Measurements from ENCODE around the gene CBX2.

The CBX2 gene

GRCh38 chr17:79826204-79826680 lies 48.3 kb downstream of the CBX2 start:
- H2AFZ ChIP-seq (ENCODE audit: low read depth, low read length) = no peak overlapping the region
- no peaks in the 10 kb centered on the region for H3K27me3 ChIP-seq (ENCODE audit: insufficient read depth, low read length)
- H3K4me1 ChIP-seq (ENCODE audit: insufficient read depth, low read length) = peaks cover 18% of the 10 kb centered on the region
- no peaks in the 10 kb centered on the region for H3K9me3 ChIP-seq (ENCODE audit: low read length)
- H3K4me3 ChIP-seq (ENCODE audit: low read length) = no peak overlapping the region
- H3K36me3 ChIP-seq (ENCODE audit: insufficient read depth, low read length) = no peaks in the 10 kb centered on the region

DNA sequence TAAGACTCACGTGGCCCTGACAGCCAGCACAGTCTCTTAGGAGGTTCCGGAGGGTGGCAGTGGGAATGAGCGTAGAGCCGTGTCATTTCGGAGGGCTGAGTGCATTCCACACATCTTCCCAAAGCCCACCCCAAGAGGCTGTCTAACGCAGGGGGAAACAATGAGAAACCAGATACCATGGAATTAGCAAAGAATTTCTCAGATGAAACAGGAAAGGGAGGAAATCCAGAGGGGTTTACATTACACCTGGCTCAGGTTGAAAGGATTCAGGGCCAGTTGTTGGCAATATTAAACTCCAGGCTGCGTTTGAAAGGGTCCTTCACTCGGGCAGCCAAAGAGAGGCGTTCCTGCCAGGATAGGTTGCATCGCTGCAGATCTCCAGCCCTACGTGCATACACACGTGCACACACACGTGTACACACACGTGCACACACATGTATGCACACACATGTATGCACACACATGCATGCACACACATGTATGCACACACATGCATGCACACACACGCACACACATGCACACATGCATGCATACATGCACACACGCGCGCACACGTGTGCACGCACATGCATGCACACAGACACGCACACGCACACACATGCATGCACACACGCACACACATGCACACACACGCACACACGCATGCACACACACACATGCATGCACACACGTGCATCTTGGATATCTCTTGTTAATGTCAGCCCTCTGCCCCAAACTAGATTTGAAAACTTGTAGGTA lies 49.1 kb downstream of the CBX2 start:
- H3K4me3 ChIP-seq (ENCODE audit: low read length) = no peak overlapping the region
- no peaks in the 10 kb centered on the region for H3K27me3 ChIP-seq (ENCODE audit: insufficient read depth, low read length)
- no peaks in the 10 kb centered on the region for H3K36me3 ChIP-seq (ENCODE audit: insufficient read depth, low read length)
- H3K4me1 ChIP-seq (ENCODE audit: insufficient read depth, low read length) = peaks cover 26% of the 10 kb centered on the region
- no peaks in the 10 kb centered on the region for H3K9me3 ChIP-seq (ENCODE audit: low read length)
- H2AFZ ChIP-seq (ENCODE audit: low read depth, low read length) = no peak overlapping the region

- Histone ChIP-seq H3K4me1 (ENCODE audit: insufficient read depth, low read length) (peaks cover 32% of the 10 kb centered on the region), H2AFZ (ENCODE audit: low read depth, low read length) (no peak overlapping the region), H3K9me3 (ENCODE audit: low read length) (no peaks in the 10 kb centered on the region), H3K4me3 (ENCODE audit: low read length) (no peak overlapping the region), H3K36me3 (ENCODE audit: insufficient read depth, low read length) (peaks cover 10% of the 10 kb centered on the region), H3K27me3 (ENCODE audit: insufficient read depth, low read length) (no peaks in the 10 kb centered on the region)
These were observed 51.1 kb downstream of the CBX2 start for GRCh38 chr17:79829004-79829403.

DNA sequence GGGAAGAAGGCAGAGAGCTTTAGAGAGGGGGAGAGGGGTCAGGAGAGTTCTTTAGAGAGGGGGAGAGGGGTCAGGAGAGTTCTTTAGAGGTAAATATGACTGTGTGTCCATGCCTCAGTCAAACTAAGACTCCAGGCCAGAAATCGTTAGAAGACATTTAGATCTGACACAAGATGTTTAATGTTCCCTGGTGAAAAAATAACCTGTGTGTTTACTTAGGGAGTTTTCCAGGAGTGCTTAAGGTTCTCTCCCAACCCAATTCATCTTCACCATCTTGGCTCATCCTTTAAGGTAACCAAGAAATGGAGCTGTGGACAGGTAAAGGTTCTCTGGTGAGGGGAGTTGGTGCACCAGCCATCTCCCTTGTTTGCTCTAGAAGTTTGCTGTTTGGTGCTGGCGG lies 51.5 kb downstream of the CBX2 start:
- Histone ChIP-seq H3K4me1 (ENCODE audit: insufficient read depth, low read length) (peaks cover 32% of the 10 kb centered on the region), H3K27me3 (ENCODE audit: insufficient read depth, low read length) (no peaks in the 10 kb centered on the region), H3K9me3 (ENCODE audit: low read length) (peaks cover 2% of the 10 kb centered on the region)

DNA sequence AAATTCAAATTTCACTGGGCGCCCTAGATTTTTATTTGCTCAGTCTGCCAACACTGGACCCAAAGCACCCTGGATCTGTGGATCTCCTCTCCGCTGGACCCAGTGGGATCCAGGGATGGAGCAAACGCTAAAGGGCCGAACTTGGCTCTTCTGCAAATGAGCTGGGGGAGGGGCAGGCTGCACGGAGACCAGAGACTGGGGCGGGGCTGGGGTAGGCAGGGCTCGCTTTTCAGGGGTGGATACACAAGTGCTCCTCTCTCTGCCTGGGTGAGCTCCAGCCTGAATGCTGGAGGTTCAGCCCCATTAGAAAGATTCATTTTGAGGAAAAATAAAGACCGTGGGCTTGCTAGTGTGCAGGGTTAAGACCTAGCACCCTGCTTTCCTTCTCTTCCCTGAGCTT lies 52.4 kb downstream of the CBX2 start:
- Histone ChIP-seq H3K9me3 (ENCODE audit: low read length) (peaks cover 9% of the 10 kb centered on the region), H3K36me3 (ENCODE audit: insufficient read depth, low read length) (peaks cover 23% of the 10 kb centered on the region), H2AFZ (ENCODE audit: low read depth, low read length) (no peak overlapping the region), H3K4me1 (ENCODE audit: insufficient read depth, low read length) (peaks cover 32% of the 10 kb centered on the region), H3K27me3 (ENCODE audit: insufficient read depth, low read length) (no peaks in the 10 kb centered on the region), H3K4me3 (ENCODE audit: low read length) (no peak overlapping the region)

More for the DNA sequence above, 51.5 kb downstream of the CBX2 start:
- no peak overlapping the region for H2AFZ ChIP-seq (ENCODE audit: low read depth, low read length)
- peaks cover 14% of the 10 kb centered on the region for H3K36me3 ChIP-seq (ENCODE audit: insufficient read depth, low read length)
- no peak overlapping the region for H3K4me3 ChIP-seq (ENCODE audit: low read length)

DNA sequence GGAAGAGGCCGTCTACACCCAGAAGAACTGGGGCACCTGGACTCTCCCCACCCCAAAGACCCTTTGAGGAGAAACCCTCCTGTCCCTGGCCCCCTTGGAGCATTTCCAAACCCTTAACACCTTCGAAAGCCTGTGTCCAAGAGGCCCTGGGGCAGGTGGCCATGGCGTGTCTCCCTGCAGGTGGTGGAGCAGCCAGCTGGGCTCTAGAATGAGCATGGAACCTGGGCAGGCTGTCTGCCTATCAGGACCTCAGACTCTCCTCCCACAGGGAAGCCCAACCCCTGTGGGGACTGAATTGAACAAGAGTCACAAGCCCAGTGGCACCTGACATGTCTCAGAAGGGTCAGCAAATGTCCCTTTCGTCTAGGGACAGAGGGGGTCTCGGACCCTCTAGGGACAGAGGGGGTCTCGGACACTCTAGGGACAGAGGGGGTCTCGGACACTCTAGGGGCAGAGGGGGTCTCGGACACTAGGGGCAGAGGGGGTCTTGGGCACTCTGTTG lies 52.9 kb downstream of the CBX2 start:
- Histone ChIP-seq H3K27me3 (ENCODE audit: insufficient read depth, low read length) (no peaks in the 10 kb centered on the region), H3K9me3 (ENCODE audit: low read length) (peaks cover 9% of the 10 kb centered on the region), H3K4me1 (ENCODE audit: insufficient read depth, low read length) (peaks cover 33% of the 10 kb centered on the region), H3K36me3 (ENCODE audit: insufficient read depth, low read length) (peaks cover 27% of the 10 kb centered on the region), H2AFZ (ENCODE audit: low read depth, low read length) (no peak overlapping the region), H3K4me3 (ENCODE audit: low read length) (no peak overlapping the region)

DNA sequence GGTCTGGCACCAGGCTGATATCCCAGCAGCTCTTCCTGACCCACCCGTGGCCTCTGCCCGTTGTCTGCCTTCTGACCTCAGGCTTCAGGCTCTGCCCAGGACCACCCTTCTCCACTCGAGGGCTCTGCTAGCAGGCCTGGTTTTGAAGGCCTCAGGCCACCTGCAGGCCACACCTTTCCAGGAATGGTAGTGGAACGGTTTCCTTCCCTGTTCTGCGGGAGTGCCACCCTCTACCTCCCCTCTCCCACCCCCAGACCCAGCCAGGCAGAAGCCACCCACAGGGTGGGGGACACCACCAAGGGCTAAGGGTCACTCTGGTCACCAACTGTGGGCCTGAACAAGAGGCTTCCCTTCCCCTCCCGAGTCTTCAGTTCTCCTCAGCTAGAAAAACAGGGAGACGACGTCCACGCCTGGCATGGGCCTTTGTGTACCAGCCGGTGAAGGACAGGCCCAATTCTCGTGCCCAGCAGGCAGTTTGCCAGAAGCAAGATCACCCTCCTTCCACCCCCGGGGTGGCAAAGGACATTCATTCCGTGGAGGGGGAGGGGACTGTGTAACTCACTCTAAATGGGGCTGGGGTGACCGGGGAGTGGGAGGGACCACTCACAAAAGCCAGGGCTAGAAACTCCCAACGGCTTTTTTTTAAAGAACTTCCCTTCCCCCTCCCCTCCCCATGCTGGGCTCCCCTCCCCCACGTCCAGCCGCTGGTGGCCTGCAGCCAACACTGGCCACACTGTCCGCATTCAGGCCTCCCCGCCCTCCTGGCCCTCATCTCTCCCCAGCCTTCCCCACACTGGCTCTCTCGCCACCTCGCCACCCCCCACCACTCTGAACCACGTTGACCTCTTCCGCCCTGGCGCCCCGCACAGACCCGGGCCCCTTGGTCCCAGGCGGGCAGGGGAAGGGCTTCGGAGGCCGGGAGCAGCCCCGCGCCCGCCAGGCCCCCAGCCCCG lies 53.6 kb downstream of the CBX2 start:
- Histone ChIP-seq H3K27me3 (ENCODE audit: insufficient read depth, low read length) (no peaks in the 10 kb centered on the region), H2AFZ (ENCODE audit: low read depth, low read length) (no peak overlapping the region), H3K4me3 (ENCODE audit: low read length) (no peak overlapping the region), H3K36me3 (ENCODE audit: insufficient read depth, low read length) (peaks cover 34% of the 10 kb centered on the region), H3K9me3 (ENCODE audit: low read length) (peaks cover 9% of the 10 kb centered on the region), H3K4me1 (ENCODE audit: insufficient read depth, low read length) (peaks cover 40% of the 10 kb centered on the region)

- no peak overlapping the region for H2AFZ ChIP-seq (ENCODE audit: low read depth, low read length)
- H3K9me3 ChIP-seq (ENCODE audit: low read length) = peaks cover 9% of the 10 kb centered on the region
- H3K27me3 ChIP-seq (ENCODE audit: insufficient read depth, low read length) = no peaks in the 10 kb centered on the region
- H3K4me3 ChIP-seq (ENCODE audit: low read length) = no peak overlapping the region
- H3K4me1 ChIP-seq (ENCODE audit: insufficient read depth, low read length) = peaks cover 49% of the 10 kb centered on the region
- peaks cover 36% of the 10 kb centered on the region for H3K36me3 ChIP-seq (ENCODE audit: insufficient read depth, low read length)
These were observed 54.5 kb downstream of the CBX2 start for GRCh38 chr17:79832218-79833109.

GRCh38 chr17:79833110-79833450 lies 55.1 kb downstream of the CBX2 start:
- peaks cover 36% of the 10 kb centered on the region for H3K36me3 ChIP-seq (ENCODE audit: insufficient read depth, low read length)
- no peak overlapping the region for H2AFZ ChIP-seq (ENCODE audit: low read depth, low read length)
- H3K9me3 ChIP-seq (ENCODE audit: low read length) = peaks cover 9% of the 10 kb centered on the region
- peaks cover 53% of the 10 kb centered on the region for H3K4me1 ChIP-seq (ENCODE audit: insufficient read depth, low read length)
- no peaks in the 10 kb centered on the region for H3K27me3 ChIP-seq (ENCODE audit: insufficient read depth, low read length)
- H3K4me3 ChIP-seq (ENCODE audit: low read length) = no peak overlapping the region

DNA sequence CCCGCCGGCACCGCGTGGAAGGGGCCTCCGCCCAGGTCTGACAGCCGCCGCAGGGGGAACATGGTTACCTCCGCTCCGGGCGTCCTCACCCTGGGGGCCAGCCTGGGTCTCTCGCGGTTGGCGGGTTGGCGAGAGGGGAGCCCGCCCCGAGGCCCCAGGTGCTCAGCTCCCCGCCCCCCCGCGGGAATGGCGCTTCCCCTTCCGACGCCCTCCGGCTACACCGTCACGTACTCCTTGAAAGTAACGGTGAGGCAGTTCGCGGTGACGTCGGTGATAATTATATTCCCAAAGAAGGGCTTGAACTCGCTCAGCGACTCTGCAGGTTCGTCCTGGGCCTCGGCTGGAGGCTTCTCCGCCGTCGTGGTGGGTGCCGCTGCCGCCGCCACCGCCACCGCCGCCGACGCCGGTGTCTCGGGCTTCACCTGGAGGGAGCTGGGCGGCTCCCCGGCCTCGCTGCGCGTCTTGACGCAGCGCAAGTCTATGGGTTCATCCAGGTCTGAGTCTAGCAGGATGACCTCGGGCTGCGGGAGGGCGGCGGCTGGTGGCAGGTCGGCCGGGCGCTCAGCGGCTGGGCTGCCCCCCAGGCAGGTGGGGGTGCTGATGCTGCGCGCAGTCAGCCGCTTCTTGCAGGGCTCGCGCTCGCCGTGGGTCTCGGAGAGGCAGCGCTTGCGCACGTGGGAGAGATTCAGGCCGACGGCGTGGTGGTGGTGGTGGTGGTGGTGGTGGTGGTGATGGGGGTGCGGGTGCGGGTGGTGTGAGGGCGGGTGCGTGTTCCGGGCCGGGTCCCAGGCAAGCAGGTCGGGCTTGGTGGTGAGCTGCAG lies 56.0 kb downstream of the CBX2 start:
- peaks cover 9% of the 10 kb centered on the region for H3K9me3 ChIP-seq (ENCODE audit: low read length)
- no peak overlapping the region for H2AFZ ChIP-seq (ENCODE audit: low read depth, low read length)
- no peak overlapping the region for H3K4me3 ChIP-seq (ENCODE audit: low read length)
- peaks cover 45% of the 10 kb centered on the region for H3K4me1 ChIP-seq (ENCODE audit: insufficient read depth, low read length)
- H3K36me3 ChIP-seq (ENCODE audit: insufficient read depth, low read length) = peaks cover 36% of the 10 kb centered on the region
- no peaks in the 10 kb centered on the region for H3K27me3 ChIP-seq (ENCODE audit: insufficient read depth, low read length)

DNA sequence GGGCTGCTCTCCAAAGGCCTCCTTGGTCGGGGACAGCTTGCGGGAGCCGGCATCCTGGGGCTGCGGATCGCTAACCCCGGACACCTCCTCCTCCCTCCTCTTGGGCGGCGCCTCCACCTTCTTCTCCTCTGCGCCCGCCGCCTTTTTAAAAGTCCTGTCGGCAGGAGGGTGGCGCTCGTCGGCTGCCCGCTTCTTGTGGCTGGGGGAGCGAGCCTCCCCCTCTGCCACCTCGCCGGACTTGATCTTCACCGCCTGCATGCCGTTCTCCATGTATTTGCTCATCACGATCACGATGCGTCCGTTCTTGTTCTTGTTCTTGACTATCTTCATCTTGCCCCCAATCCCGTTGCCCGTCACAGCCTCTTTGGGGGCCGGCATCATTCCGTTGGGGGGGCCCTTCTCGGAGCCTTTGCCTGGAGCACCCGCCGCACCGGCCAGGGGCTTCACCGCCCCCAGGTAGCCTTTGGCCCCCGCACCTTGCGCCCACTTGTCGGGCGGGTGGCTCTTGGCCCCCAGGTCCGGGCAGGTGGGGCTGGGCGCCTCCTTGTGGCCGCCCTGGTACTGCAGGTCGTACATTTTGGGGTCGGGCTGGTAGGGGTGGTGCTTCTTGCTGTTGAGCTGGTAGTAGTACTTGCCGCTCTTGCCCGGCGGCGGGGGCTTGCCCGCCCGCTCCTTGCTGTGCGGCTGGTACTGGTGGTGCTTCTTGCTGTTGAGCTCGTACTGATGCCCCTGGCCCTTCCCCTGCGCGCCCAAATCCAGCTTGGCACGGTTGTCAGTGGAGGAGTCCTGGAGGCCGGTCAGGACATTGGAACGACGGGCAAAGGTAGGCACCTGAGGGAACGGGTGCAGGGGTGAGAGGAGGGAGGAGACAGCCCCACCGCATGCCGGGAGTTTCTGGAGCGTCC lies 56.9 kb downstream of the CBX2 start:
- Histone ChIP-seq H3K27me3 (ENCODE audit: insufficient read depth, low read length) (no peaks in the 10 kb centered on the region), H3K4me3 (ENCODE audit: low read length) (no peak overlapping the region), H3K9me3 (ENCODE audit: low read length) (peaks cover 9% of the 10 kb centered on the region), H3K4me1 (ENCODE audit: insufficient read depth, low read length) (peaks cover 39% of the 10 kb centered on the region), H3K36me3 (ENCODE audit: insufficient read depth, low read length) (peaks cover 36% of the 10 kb centered on the region), H2AFZ (ENCODE audit: low read depth, low read length) (no peak overlapping the region)
